ENCODE results near the gene PPP2R5D.
A peak's percentile ranks its signal among the peaks of the same experiment; 100 is the strongest.

The PPP2R5D gene

GRCh38 chr6:42984924-42985475 is 630 bp downstream of the PPP2R5D start:
- H3K9me3 ChIP-seq (ENCODE audit: severe bottlenecking), result no peaks in the 10 kb centered on the region
- peaks cover 4% of the 10 kb centered on the region for H3K4me1 ChIP-seq (ENCODE audit: insufficient read depth, poor library complexity, severe bottlenecking)
- H3K4me3 ChIP-seq (ENCODE audit: severe bottlenecking), result peak overlapping the region; percentile 77
- H3K36me3 ChIP-seq (ENCODE audit: low read depth), result peaks cover 20% of the 10 kb centered on the region
- no peak for TF ChIP-seq CTCF (IDR thresholded peaks at IDR 0.05; ENCODE audit: poor library complexity, severe bottlenecking)
- ATAC-seq (ENCODE audit: low read depth) (no peak), DNase-seq (ENCODE audit: low spot score) (no peak)
- H3K27me3 ChIP-seq (ENCODE audit: insufficient read depth, poor library complexity, severe bottlenecking), result no peaks in the 10 kb centered on the region
- peak overlapping the region; percentile 23 for H3K27ac ChIP-seq (ENCODE audit: poor library complexity, severe bottlenecking)

GRCh38 chr6:42987533-42988451 is 3.4 kb downstream of the PPP2R5D start:
- H3K27ac ChIP-seq (ENCODE audit: poor library complexity, severe bottlenecking), result no peak overlapping the region
- no peak for ATAC-seq (ENCODE audit: low read depth)
- TF ChIP-seq CTCF (IDR thresholded peaks at IDR 0.05; ENCODE audit: poor library complexity, severe bottlenecking), result no peak
- no peaks in the 10 kb centered on the region for H3K27me3 ChIP-seq (ENCODE audit: insufficient read depth, poor library complexity, severe bottlenecking)
- no peak overlapping the region for H3K4me3 ChIP-seq (ENCODE audit: severe bottlenecking)
- H3K36me3 ChIP-seq (ENCODE audit: low read depth), result peaks cover 35% of the 10 kb centered on the region
- H3K4me1 ChIP-seq (ENCODE audit: insufficient read depth, poor library complexity, severe bottlenecking), result peaks cover 4% of the 10 kb centered on the region
- H3K9me3 ChIP-seq (ENCODE audit: severe bottlenecking), result no peaks in the 10 kb centered on the region
- DNase-seq (ENCODE audit: low spot score), result no peak

- H3K9me3 ChIP-seq (ENCODE audit: severe bottlenecking), result no peaks in the 10 kb centered on the region
- peaks cover 35% of the 10 kb centered on the region for H3K36me3 ChIP-seq (ENCODE audit: low read depth)
- TF ChIP-seq CTCF (IDR thresholded peaks at IDR 0.05; ENCODE audit: poor library complexity, severe bottlenecking), result no peak
- no peak for DNase-seq (ENCODE audit: low spot score)
- no peak overlapping the region for H3K4me3 ChIP-seq (ENCODE audit: severe bottlenecking)
- H3K27ac ChIP-seq (ENCODE audit: poor library complexity, severe bottlenecking), result no peak overlapping the region
- peaks cover 4% of the 10 kb centered on the region for H3K4me1 ChIP-seq (ENCODE audit: insufficient read depth, poor library complexity, severe bottlenecking)
- H3K27me3 ChIP-seq (ENCODE audit: insufficient read depth, poor library complexity, severe bottlenecking), result no peaks in the 10 kb centered on the region
- ATAC-seq (ENCODE audit: low read depth), result no peak
Measured at GRCh38 chr6:42988486-42989020, 4.2 kb downstream of the PPP2R5D start.

- ATAC-seq (ENCODE audit: low read depth) (no peak), DNase-seq (ENCODE audit: low spot score) (no peak)
- H3K9me3 ChIP-seq (ENCODE audit: severe bottlenecking), result no peaks in the 10 kb centered on the region
- no peak for TF ChIP-seq CTCF (IDR thresholded peaks at IDR 0.05; ENCODE audit: poor library complexity, severe bottlenecking)
- no peaks in the 10 kb centered on the region for H3K27me3 ChIP-seq (ENCODE audit: insufficient read depth, poor library complexity, severe bottlenecking)
- no peak overlapping the region for H3K4me3 ChIP-seq (ENCODE audit: severe bottlenecking)
- H3K36me3 ChIP-seq (ENCODE audit: low read depth), result peaks cover 35% of the 10 kb centered on the region
- H3K4me1 ChIP-seq (ENCODE audit: insufficient read depth, poor library complexity, severe bottlenecking), result peaks cover 4% of the 10 kb centered on the region
- H3K27ac ChIP-seq (ENCODE audit: poor library complexity, severe bottlenecking), result no peak overlapping the region
Measured at GRCh38 chr6:42989923-42990322, 5.6 kb downstream of the PPP2R5D start.
